ENCODE measurements around the gene CDC73. TPM values are rescaled to one million over a fixed set of nuclear protein-coding genes. Genes with fewer than 3 reads are reported as not detected.

Gene CDC73
- total and polyA plus RNA-seq, 9 donors: 11.9 to 59.2 (median 52.0) TPM

DNA sequence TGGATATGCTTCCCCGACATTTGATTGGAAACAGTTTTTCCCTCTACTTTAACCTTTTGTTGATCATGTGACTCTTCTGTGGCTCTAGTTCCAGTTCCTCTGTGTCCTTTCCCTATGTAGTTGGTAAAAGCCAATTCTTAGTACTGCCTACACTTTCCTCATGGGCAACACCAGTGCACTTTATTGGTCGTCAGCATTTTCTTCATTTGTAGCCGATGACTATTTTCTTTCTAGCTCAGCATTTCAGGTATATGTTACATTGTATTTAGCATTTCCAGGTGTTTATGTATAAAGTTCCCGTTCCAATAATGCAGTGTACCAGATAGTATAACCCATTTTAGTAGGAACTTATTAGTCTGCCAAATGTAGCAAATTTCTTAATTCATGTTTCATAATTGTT lies 92.2 kb downstream of the CDC73 start:
- Histone ChIP-seq H3K27me3 (no peaks in the 10 kb centered on the region), H3K4me3 (no peak overlapping the region), H3K4me1 (ENCODE audit: insufficient read depth) (no peaks in the 10 kb centered on the region), H3K36me3 (no peaks in the 10 kb centered on the region), H3K9me3 (no peaks in the 10 kb centered on the region), H3K27ac (no peak overlapping the region)
- whole genome bisulfite sequencing, 3 donors: 98 to 99% (median 98%) methylated on average over 4 of the region's 4 CpGs
- DNase-seq: no peak
- TF ChIP-seq EP300 (IDR thresholded peaks at IDR 0.05) (no peak), POLR2A (IDR thresholded peaks at IDR 0.05) (no peak), CTCF (IDR thresholded peaks at IDR 0.05) (no peak)
- intact Hi-C loops (cut with DNase I): no loop called here

- H3K27me3 ChIP-seq: no peaks in the 10 kb centered on the region
- no peak for TF ChIP-seq EP300 (IDR thresholded peaks at IDR 0.05)
- no peak for TF ChIP-seq CTCF (IDR thresholded peaks at IDR 0.05)
- TF ChIP-seq POLR2A (IDR thresholded peaks at IDR 0.05): no peak
- 89 to 95% (median 93%) methylated on average over 8 of the region's 8 CpGs for WGBS, 3 donors
- H3K4me1 ChIP-seq (ENCODE audit: insufficient read depth): no peaks in the 10 kb centered on the region
- intact Hi-C loops (cut with DNase I): no loop called here
- H3K4me3 ChIP-seq: no peak overlapping the region
- H3K36me3 ChIP-seq: no peaks in the 10 kb centered on the region
- no peaks in the 10 kb centered on the region for H3K9me3 ChIP-seq
- DNase-seq: no peak
- H3K27ac ChIP-seq: no peak overlapping the region
These were observed 95.1 kb downstream of the CDC73 start for GRCh38 chr1:193216920-193217319.

GRCh38 chr1:193219391-193219790 lies 97.6 kb downstream of the CDC73 start:
- no peaks in the 10 kb centered on the region for H3K9me3 ChIP-seq

GRCh38 chr1:193221651-193222050 lies 99.8 kb downstream of the CDC73 start:
- TF ChIP-seq EP300 (IDR thresholded peaks at IDR 0.05) (no peak), CTCF (IDR thresholded peaks at IDR 0.05) (no peak), POLR2A (IDR thresholded peaks at IDR 0.05) (no peak)
- DNase-seq: no peak
- Histone ChIP-seq H3K9me3 (no peaks in the 10 kb centered on the region), H3K4me3 (no peak overlapping the region), H3K27ac (no peak overlapping the region), H3K4me1 (ENCODE audit: insufficient read depth) (no peaks in the 10 kb centered on the region), H3K36me3 (no peaks in the 10 kb centered on the region), H3K27me3 (no peaks in the 10 kb centered on the region)
- intact Hi-C loops (cut with DNase I): no loop called here

More at GRCh38 chr1:193219391-193219790, 97.6 kb downstream of the CDC73 start:
- H3K27ac ChIP-seq: no peak overlapping the region
- 93 to 96% (median 95%) methylated on average over 4 of the region's 4 CpGs for WGBS, 3 donors
- TF ChIP-seq EP300 (IDR thresholded peaks at IDR 0.05) (no peak), CTCF (IDR thresholded peaks at IDR 0.05) (no peak), POLR2A (IDR thresholded peaks at IDR 0.05) (no peak)
- no peaks in the 10 kb centered on the region for H3K4me1 ChIP-seq (ENCODE audit: insufficient read depth)
- H3K36me3 ChIP-seq: no peaks in the 10 kb centered on the region
- H3K4me3 ChIP-seq: no peak overlapping the region
- intact Hi-C loops (cut with DNase I): no loop called here
- H3K27me3 ChIP-seq: no peaks in the 10 kb centered on the region
- no peak for DNase-seq

Data from ovary (tissue), 9 donors.